Activated naive CD8-positive, alpha-beta T cell treated with anti-CD3 and anti-CD28 coated beads, Interleukin-2, amount 10 ng/mL, durations not matched to agents 7 days and 5 days (primary cell): ENCODE measurements around the gene EML6. TPM values are rescaled to one million over a fixed set of nuclear protein-coding genes. Genes with fewer than 3 reads are reported as not detected.

Experiments
- ATAC-seq: fragments of 150-1000 bp; cut with Tn5 transposase; one replicate; pipeline ENCODE4 v1.10.0; 2021; ENCODE audit warnings: low read depth, moderate library complexity
- POLR2A ChIA-PET: fragments of 350-600 bp; sonication (Branson Sonifier 250); formaldehyde crosslinking; loops from one replicate; lab custom pipeline; 2021; ENCODE audit warnings: antibody characterized with exemption; lab: Charles Lee
- DNase-seq: peaks from one replicate; pipeline ENCODE4 v3.0.0; 2021
- H3K27ac Mint-ChIP-seq: one replicate; pipeline ENCODE4 v1.8.0; 2022; ENCODE audit warnings: mild to moderate bottlenecking, mixed read lengths
- H3K27me3 Mint-ChIP-seq: one replicate; pipeline ENCODE4 v1.8.0; 2022; ENCODE audit warnings: mild to moderate bottlenecking, moderate library complexity, mixed read lengths
- H3K36me3 Mint-ChIP-seq: one replicate; pipeline ENCODE4 v1.8.0; 2021; ENCODE audit warnings: mild to moderate bottlenecking, mixed read lengths
- H3K4me1 Mint-ChIP-seq: one replicate; pipeline ENCODE4 v1.8.0; 2021; ENCODE audit warnings: mixed read lengths
- H3K4me3 Mint-ChIP-seq: one replicate; pipeline ENCODE4 v1.8.0; 2022; ENCODE audit warnings: mild to moderate bottlenecking, moderate library complexity, mixed read lengths
- H3K9me3 Mint-ChIP-seq: one replicate; pipeline ENCODE4 v1.8.0; 2021; ENCODE audit warnings: mixed read lengths
- total RNA-seq, 2 experiments: library from RNA; stranded (reverse); gene quantifications; one replicate each; pipeline ENCODE4 v1.2.3, GENCODE V29; 2021

EML6 gene
- total RNA-seq, 2 experiments from 2014 or later, result 2.1 to 2.4 TPM

DNA sequence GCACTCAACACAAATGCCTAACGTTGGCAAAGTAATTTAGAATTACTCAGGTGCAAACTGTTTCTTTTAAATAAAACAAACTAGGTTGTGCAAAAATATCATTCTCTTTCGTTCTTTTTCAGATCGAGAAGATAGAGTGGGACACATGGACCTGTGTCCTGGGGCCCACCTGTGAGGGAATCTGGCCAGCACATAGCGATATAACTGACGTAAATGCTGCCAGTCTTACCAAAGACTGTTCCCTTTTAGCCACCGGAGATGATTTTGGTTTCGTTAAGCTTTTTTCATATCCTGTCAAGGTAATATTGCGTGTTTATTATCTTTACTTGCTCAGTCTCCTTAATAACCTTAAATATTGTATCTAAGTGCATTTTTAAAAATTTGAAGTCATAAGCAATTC is 193.2 kb downstream of the EML6 start:
- no peak overlapping the region for H3K4me3 Mint-ChIP-seq
- no peaks in the 10 kb centered on the region for H3K36me3 Mint-ChIP-seq
- H3K9me3 Mint-ChIP-seq, result peaks cover 2% of the 10 kb centered on the region
- peaks cover 6% of the 10 kb centered on the region for H3K27me3 Mint-ChIP-seq
- H3K27ac Mint-ChIP-seq, result no peak overlapping the region
- no peak for DNase-seq
- peaks cover 2% of the 10 kb centered on the region for H3K4me1 Mint-ChIP-seq
- POLR2A ChIA-PET, result no interaction called here
- ATAC-seq, result no peak

GRCh38 chr2:54918647-54919280 is 195.3 kb downstream of the EML6 start:
- DNase-seq, result no peak
- ATAC-seq, result no peak
- Mint-ChIP-seq H3K27ac (no peak overlapping the region), H3K4me3 (no peak overlapping the region), H3K36me3 (no peaks in the 10 kb centered on the region), H3K9me3 (peaks cover 4% of the 10 kb centered on the region), H3K27me3 (peaks cover 4% of the 10 kb centered on the region), H3K4me1 (peaks cover 2% of the 10 kb centered on the region)
- POLR2A ChIA-PET, result no interaction called here

- DNase-seq (no peak), ATAC-seq (no peak)
- peaks cover 16% of the 10 kb centered on the region for H3K27me3 Mint-ChIP-seq
- H3K4me1 Mint-ChIP-seq, result peaks cover 2% of the 10 kb centered on the region
- no peaks in the 10 kb centered on the region for H3K36me3 Mint-ChIP-seq
- POLR2A ChIA-PET, result no interaction called here
- H3K4me3 Mint-ChIP-seq, result no peak overlapping the region
- no peak overlapping the region for H3K27ac Mint-ChIP-seq
- H3K9me3 Mint-ChIP-seq, result peaks cover 5% of the 10 kb centered on the region
Observed at GRCh38 chr2:54920660-54921059, 197.2 kb downstream of the EML6 start.

- Mint-ChIP-seq H3K27me3 (peaks cover 16% of the 10 kb centered on the region), H3K27ac (no peak overlapping the region), H3K4me3 (no peak overlapping the region), H3K4me1 (peaks cover 2% of the 10 kb centered on the region), H3K36me3 (no peaks in the 10 kb centered on the region), H3K9me3 (peaks cover 11% of the 10 kb centered on the region)
- ATAC-seq (no peak), DNase-seq (no peak)
- POLR2A ChIA-PET, result interaction anchor here (1.2 kb wide), 1 partner anchor 51 kb away, joined by 3 read pairs; no protein-coding TSS in a partner anchor
Observed at GRCh38 chr2:54924121-54924520, 200.7 kb downstream of the EML6 start.

- Mint-ChIP-seq H3K9me3 (peaks cover 11% of the 10 kb centered on the region), H3K27ac (no peak overlapping the region), H3K27me3 (peaks cover 16% of the 10 kb centered on the region), H3K4me1 (no peaks in the 10 kb centered on the region), H3K36me3 (no peaks in the 10 kb centered on the region), H3K4me3 (no peak overlapping the region)
- ATAC-seq (no peak), DNase-seq (no peak)
- POLR2A ChIA-PET, result no interaction called here
Observed at GRCh38 chr2:54925022-54925421, 201.6 kb downstream of the EML6 start.

DNA sequence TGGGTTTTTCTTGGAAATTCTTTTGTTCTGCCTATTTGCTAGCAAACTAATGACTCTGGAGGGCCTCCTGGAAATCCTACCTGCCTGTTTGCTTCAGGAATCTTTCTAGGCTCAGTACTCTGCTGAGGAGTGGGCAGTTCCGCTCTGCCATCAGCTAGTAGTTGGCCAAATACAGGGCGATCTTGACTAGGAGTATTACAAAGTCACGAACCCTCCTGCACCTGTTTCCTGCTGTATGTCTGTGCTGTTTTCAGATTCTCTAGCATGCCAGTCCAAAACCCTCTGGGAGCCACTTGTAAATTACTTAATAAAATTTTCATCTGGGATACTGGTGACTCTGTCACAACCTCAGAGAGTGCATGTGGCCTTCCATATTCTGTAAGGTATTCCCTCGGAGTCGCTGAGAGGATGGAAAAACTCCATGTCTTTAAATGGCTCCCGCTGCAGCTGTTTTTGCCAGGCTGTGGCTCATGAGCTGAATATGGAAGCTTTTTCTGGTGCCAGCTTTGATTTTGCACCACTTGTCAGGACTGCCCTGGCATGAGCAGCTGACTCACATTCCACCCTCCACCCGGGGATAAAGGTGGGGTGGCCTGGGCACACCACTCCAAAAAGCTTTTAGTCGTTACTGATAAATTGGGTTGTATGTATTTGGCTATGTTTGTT is 203.8 kb downstream of the EML6 start:
- Mint-ChIP-seq H3K27ac (no peak overlapping the region), H3K9me3 (peaks cover 9% of the 10 kb centered on the region), H3K4me1 (no peaks in the 10 kb centered on the region), H3K4me3 (no peak overlapping the region), H3K36me3 (no peaks in the 10 kb centered on the region), H3K27me3 (peaks cover 12% of the 10 kb centered on the region)
- ATAC-seq (no peak), DNase-seq (no peak)
- POLR2A ChIA-PET, result no interaction called here

- H3K4me3 Mint-ChIP-seq, result no peak overlapping the region
- no peak overlapping the region for H3K27ac Mint-ChIP-seq
- ATAC-seq (no peak), DNase-seq (no peak)
- H3K9me3 Mint-ChIP-seq, result peaks cover 7% of the 10 kb centered on the region
- peaks cover 12% of the 10 kb centered on the region for H3K27me3 Mint-ChIP-seq
- POLR2A ChIA-PET, result interaction anchor here (0.6 kb wide), 1 partner anchor 49 kb away, joined by 4 read pairs; no protein-coding TSS in a partner anchor
- H3K4me1 Mint-ChIP-seq, result no peaks in the 10 kb centered on the region
- no peaks in the 10 kb centered on the region for H3K36me3 Mint-ChIP-seq
Observed at GRCh38 chr2:54927751-54928615, 204.5 kb downstream of the EML6 start.

DNA sequence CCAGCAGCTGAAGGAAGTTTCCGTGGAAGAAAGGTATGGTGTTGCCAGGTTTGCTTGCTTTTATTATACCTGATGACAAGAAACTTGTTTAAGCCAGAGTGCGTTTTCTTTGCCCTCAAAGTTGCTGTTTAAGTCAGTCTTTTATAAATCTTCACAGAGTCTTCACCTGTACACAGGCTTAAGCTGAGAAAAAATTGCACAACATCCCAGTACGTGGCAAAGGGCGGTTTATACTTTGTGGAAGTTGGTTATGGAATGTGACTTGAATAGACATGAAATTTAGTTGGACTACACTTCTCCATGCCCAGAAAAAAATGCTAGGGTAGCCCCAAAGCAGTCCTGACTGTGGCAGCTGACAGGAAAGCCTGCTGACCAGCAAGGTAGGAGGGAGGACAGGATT is 205.3 kb downstream of the EML6 start:
- POLR2A ChIA-PET, result no interaction called here
- no peak for DNase-seq
- H3K27me3 Mint-ChIP-seq, result peaks cover 12% of the 10 kb centered on the region
- peaks cover 7% of the 10 kb centered on the region for H3K9me3 Mint-ChIP-seq
- H3K4me1 Mint-ChIP-seq, result no peaks in the 10 kb centered on the region
- no peak overlapping the region for H3K27ac Mint-ChIP-seq
- H3K36me3 Mint-ChIP-seq, result no peaks in the 10 kb centered on the region
- H3K4me3 Mint-ChIP-seq, result no peak overlapping the region
- ATAC-seq, result no peak

DNA sequence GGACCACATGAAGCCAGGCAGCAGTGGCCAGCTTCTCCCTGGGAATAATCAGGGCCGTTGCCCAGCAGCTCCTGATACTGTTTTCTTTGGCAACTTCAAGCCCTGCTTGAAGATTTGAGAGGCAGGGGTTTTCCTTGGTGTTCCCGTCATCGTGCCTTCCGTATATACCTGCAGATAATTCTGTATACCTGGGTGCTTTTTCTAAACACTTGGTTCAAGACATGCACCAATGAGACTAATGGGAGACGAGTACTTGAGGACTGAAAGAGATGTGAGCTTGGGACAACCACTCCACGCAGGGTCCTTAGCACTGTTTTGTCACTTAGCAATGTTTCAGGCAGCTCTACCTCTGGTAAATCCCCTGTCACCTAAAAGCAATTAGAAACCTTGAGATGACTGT is 208.0 kb downstream of the EML6 start:
- H3K4me1 Mint-ChIP-seq, result no peaks in the 10 kb centered on the region
- no peak overlapping the region for H3K4me3 Mint-ChIP-seq
- DNase-seq (no peak), ATAC-seq (no peak)
- H3K36me3 Mint-ChIP-seq, result no peaks in the 10 kb centered on the region
- no peak overlapping the region for H3K27ac Mint-ChIP-seq
- H3K9me3 Mint-ChIP-seq, result peaks cover 6% of the 10 kb centered on the region
- POLR2A ChIA-PET, result no interaction called here
- H3K27me3 Mint-ChIP-seq, result peaks cover 2% of the 10 kb centered on the region

- Mint-ChIP-seq H3K4me1 (no peaks in the 10 kb centered on the region), H3K4me3 (no peak overlapping the region), H3K27me3 (peaks cover 2% of the 10 kb centered on the region), H3K36me3 (no peaks in the 10 kb centered on the region), H3K9me3 (peaks cover 5% of the 10 kb centered on the region), H3K27ac (no peak overlapping the region)
- ATAC-seq (no peak), DNase-seq (no peak)
- POLR2A ChIA-PET, result no interaction called here
Observed at GRCh38 chr2:54935389-54935788, 211.9 kb downstream of the EML6 start.

DNA sequence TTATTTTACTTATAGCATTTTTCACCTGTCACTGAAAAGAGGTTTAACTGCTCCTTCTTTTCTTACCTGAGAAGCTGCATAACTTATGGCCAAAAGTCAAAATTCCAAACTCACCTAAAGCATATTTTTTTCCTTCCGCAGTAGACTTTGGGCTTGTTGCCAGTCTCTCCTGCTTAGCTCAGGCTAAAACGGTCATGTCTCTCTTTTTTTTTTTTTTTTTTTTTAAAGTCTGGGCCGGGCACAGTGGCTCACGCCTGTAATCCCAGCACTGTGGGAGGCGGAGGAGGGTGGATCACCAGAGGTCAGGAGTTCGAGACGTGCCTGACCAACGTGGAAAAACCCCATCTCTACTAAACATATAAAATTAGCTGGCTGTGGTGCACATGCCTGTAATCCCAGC is 213.3 kb downstream of the EML6 start:
- ATAC-seq (no peak), DNase-seq (no peak)
- Mint-ChIP-seq H3K36me3 (no peaks in the 10 kb centered on the region), H3K9me3 (peaks cover 5% of the 10 kb centered on the region), H3K4me1 (no peaks in the 10 kb centered on the region), H3K4me3 (no peak overlapping the region), H3K27ac (no peak overlapping the region), H3K27me3 (peaks cover 2% of the 10 kb centered on the region)
- POLR2A ChIA-PET, result no interaction called here

DNA sequence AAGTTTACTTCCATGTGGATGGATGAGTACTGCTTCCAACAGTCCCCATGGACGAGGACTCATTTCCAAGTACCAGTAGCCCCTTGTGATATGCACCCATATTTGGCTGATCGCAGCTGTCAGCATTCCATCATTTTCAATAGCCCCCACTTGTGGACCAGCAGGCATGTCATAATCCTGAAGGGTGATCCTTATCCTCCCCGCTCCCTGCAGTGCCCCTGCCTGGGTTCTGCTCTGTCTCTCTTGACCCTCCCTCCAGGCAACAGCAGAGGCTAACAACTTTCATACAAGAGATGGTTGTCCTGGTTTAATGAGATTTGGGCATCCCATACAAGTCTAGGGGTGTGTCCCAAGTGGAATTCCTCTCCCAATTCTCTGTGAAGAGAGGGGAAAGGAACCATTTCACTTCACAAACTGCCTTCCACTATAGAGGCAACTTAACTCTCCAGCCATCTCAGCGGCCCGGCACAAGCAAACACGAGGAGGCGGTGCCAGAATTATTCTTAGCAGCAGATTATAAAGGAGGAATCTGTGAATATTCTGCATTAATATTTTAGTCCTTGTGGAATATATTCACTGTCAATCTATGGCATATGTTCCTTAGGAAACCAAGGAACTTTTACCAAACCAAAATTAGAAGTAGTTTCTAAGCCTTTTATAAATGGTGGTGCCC is 216.1 kb downstream of the EML6 start:
- Mint-ChIP-seq H3K27ac (no peak overlapping the region), H3K27me3 (peaks cover under 1% of the 10 kb centered on the region), H3K36me3 (no peaks in the 10 kb centered on the region), H3K4me3 (no peak overlapping the region), H3K9me3 (peaks cover 5% of the 10 kb centered on the region), H3K4me1 (no peaks in the 10 kb centered on the region)
- DNase-seq (no peak), ATAC-seq (no peak)
- POLR2A ChIA-PET, result no interaction called here

DNA sequence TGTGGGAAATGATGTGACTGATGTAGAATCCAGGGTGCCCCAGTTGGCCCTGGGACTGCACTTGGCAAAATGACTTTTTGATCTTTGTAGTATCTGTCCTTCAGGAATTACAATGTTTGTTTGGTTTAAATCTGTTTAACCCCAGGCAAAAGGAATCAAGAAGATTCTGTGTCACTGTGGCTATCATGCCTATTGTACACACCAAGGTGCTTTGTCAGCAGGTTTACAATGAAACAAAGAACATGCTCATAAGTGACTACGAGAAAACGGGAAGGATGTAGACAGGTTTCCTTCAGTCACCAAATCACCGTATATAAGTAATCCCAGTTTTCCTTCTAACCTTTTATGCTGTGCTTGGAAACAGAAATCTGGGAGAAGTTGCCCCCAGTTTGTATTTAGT is 217.3 kb downstream of the EML6 start:
- POLR2A ChIA-PET, result no interaction called here
- H3K4me1 Mint-ChIP-seq, result peaks cover 3% of the 10 kb centered on the region
- no peaks in the 10 kb centered on the region for H3K27me3 Mint-ChIP-seq
- no peak overlapping the region for H3K27ac Mint-ChIP-seq
- H3K4me3 Mint-ChIP-seq, result no peak overlapping the region
- DNase-seq (no peak), ATAC-seq (no peak)
- no peaks in the 10 kb centered on the region for H3K36me3 Mint-ChIP-seq
- H3K9me3 Mint-ChIP-seq, result peaks cover 5% of the 10 kb centered on the region
